K562 (cell line): Measurements from ENCODE around the gene AKR1C3. TPM values are rescaled to one million over a fixed set of nuclear protein-coding genes. Genes with fewer than 3 reads are reported as not detected.
"Not testable (repeated sequence)": the region's sequence is repeated elsewhere in the genome, so short reads cannot be mapped to it uniquely, and the experiment has no call there.

Experiments
- ATAC-seq: fragments of 200-7000 bp; cut with Tn5 transposase; 3 replicates; pipeline ENCODE4 v1.9.1; 2020; ENCODE audit warnings: moderate library complexity
- BruUV-seq: library from RNA; stranded (reverse); fragments of 400-500 nt; replicated peaks from 2 replicates; lab custom pipeline; 2021; lab: Mats Ljungman, UMichigan
- CTCF ChIA-PET: fragments of 300-600 bp; formaldehyde crosslinking; extraction: SDS; loops from one replicate; lab custom pipeline; 2021; ENCODE audit warnings: low intra/inter-chr PET ratio; lab: Yijun Ruan, JAX
- POLR2A ChIA-PET: fragments of 300-600, 350-650 bp; sonication (Branson Sonifier 250); formaldehyde crosslinking; extraction: SDS; loops from one replicate; lab custom pipeline; 2021; ENCODE audit warnings: antibody characterized with exemption, inconsistent platforms; lab: Yijun Ruan, JAX
- DNase-seq, 4 experiments: peaks; one replicate each; pipeline versions ENCODE4 v3.0.0 to v3.0.0-alpha.2; 2011 to 2018; ENCODE audit warnings: low spot score in 3 of 4, mixed read lengths in 3 of 4; ENCODE audit errors: extremely low read depth in 1 of 4
- FAIRE-seq: peaks from 2 replicates; lab custom pipeline; 2011; peaks lifted over from hg19 to GRCh38; lab: Jason Lieb, UNC
- H2AFZ ChIP-seq: 2 replicates; pipeline ENCODE4 v1.6.0; 2011; ENCODE audit warnings: low read depth, low read length, control low read depth, inconsistent platforms
- H3K27ac ChIP-seq: fragments of 200-600 bp; 3 replicates; pipeline ENCODE4 v1.8.0; 2011; ENCODE audit warnings: low read depth, mild to moderate bottlenecking, control low read depth, inconsistent platforms, low read length, moderate library complexity, mixed read lengths; ENCODE audit errors: extremely low read depth
- H3K27me3 ChIP-seq, 2 experiments: fragments of 300-600 bp in 1 of 2; 2 replicates in 1 of 2; 3 replicates in 1 of 2; pipeline versions ENCODE4 v1.6.0 to v1.8.0; 2011; ENCODE audit warnings: inconsistent platforms in 2 of 2, low read length in 2 of 2, mild to moderate bottlenecking in 1 of 2, mixed read lengths in 1 of 2, moderate library complexity in 1 of 2; ENCODE audit not compliant: control insufficient read depth in 2 of 2, insufficient read depth in 2 of 2
- H3K36me3 ChIP-seq: fragments of 300-600 bp; 3 replicates; pipeline ENCODE4 v1.8.0; 2011; ENCODE audit warnings: mild to moderate bottlenecking, low read length, inconsistent platforms; ENCODE audit not compliant: control insufficient read depth, insufficient read depth
- H3K4me1 ChIP-seq, 2 experiments: fragments of 200-600 bp in 1 of 2; replicated peaks in 1 of 2; 2 replicates in 1 of 2; 3 replicates in 1 of 2; pipeline versions ENCODE4 v1.5.1 to v1.8.0; 2011; ENCODE audit warnings: inconsistent platforms in 2 of 2, low read length in 2 of 2, mild to moderate bottlenecking in 1 of 2, mixed read lengths in 1 of 2, moderate library complexity in 1 of 2; ENCODE audit not compliant: control insufficient read depth in 2 of 2, insufficient read depth in 2 of 2
- H3K4me2 ChIP-seq: 2 replicates; pipeline ENCODE4 v1.6.1; 2011; ENCODE audit warnings: low read length, control low read depth, inconsistent platforms, mixed read lengths; ENCODE audit not compliant: insufficient read depth
- H3K4me3 ChIP-seq: fragments of 200-600 bp; sonication (generic), shearing (Covaris generic); 2 replicates; pipeline ENCODE4 v1.5.1; 2016; ENCODE audit warnings: control low read depth, inconsistent platforms
- H3K79me2 ChIP-seq: fragments of 200-600 bp; 3 replicates; pipeline ENCODE4 v1.8.0; 2011; ENCODE audit warnings: low read length, inconsistent platforms; ENCODE audit not compliant: control insufficient read depth, insufficient read depth
- H3K9ac ChIP-seq, 2 experiments: 2 replicates each; pipeline versions ENCODE4 v1.6.0 to v1.6.1; 2011; ENCODE audit warnings: low read depth in 2 of 2, low read length in 2 of 2, control low read depth in 1 of 2, inconsistent platforms in 1 of 2, mild to moderate bottlenecking in 1 of 2, mixed read lengths in 1 of 2; ENCODE audit not compliant: insufficient read depth in 1 of 2
- H3K9me1 ChIP-seq: one replicate; pipeline ENCODE4 v1.6.0; 2011; ENCODE audit warnings: inconsistent platforms, mild to moderate bottlenecking, low read length, moderate library complexity; ENCODE audit not compliant: control insufficient read depth, insufficient read depth
- H3K9me3 ChIP-seq: replicated peaks from 2 replicates; pipeline ENCODE4 v1.5.1; 2011; ENCODE audit warnings: low read depth, low read length, inconsistent platforms; ENCODE audit not compliant: control insufficient read depth, insufficient read depth
- H4K20me1 ChIP-seq: replicated peaks from 2 replicates; pipeline ENCODE4 v1.6.1; 2011; ENCODE audit warnings: low read length, inconsistent platforms, mixed read lengths; ENCODE audit not compliant: control insufficient read depth, insufficient read depth
- COPS2 ChIP-seq: fragments of 450-650 bp; conservative IDR thresholded peaks from 2 replicates; pipeline ENCODE4 v1.6.1; 2016; ENCODE audit warnings: mild to moderate bottlenecking, moderate library complexity
- HDAC6 ChIP-seq: IDR thresholded peaks from 2 replicates; pipeline ENCODE4 v1.6.1; 2012; ENCODE audit warnings: low read depth, mild to moderate bottlenecking, control low read depth, inconsistent platforms, low read length, moderate library complexity
- RBM39 ChIP-seq: fragments of 200-400 bp; formaldehyde crosslinking; optimal IDR thresholded peaks from 2 replicates; pipeline ENCODE3; 2018; ENCODE audit warnings: low read depth, low read length
- RUNX1 ChIP-seq: sonication (generic); IDR thresholded peaks from 2 replicates; pipeline ENCODE4 v1.6.1; 2016; ENCODE audit warnings: antibody characterized with exemption, low read depth
- ZNF217 ChIP-seq: sonication (generic); formaldehyde crosslinking; IDR thresholded peaks from 2 replicates; pipeline ENCODE4 v1.8.0; 2022; ENCODE audit warnings: mild to moderate bottlenecking, missing genetic modification reagents
- ZNF232 ChIP-seq: sonication (generic); formaldehyde crosslinking; IDR thresholded peaks from 2 replicates; pipeline ENCODE4 v1.8.0; 2022; ENCODE audit warnings: mild to moderate bottlenecking, missing genetic modification reagents
- ZNF551 ChIP-seq: fragments of 250-450 bp; sonication (Bioruptor Pico); IDR thresholded peaks from 2 replicates; pipeline ENCODE4 v1.5.0; 2021; ENCODE audit warnings: mild to moderate bottlenecking, moderate library complexity
- WGBS: fragments of 100-300 bp; shearing (Covaris generic); methylation state at CpG from one replicate; pipeline ENCODE4 v1.1.6; 2016; ENCODE audit warnings: low coverage, mixed read lengths; ENCODE audit not compliant: insufficient coverage; ENCODE audit errors: missing lambda C conversion rate; 5-methylcytosine and 5-hydroxymethylcytosine counted together
- in situ Hi-C: fragments of 300-500 bp; cut with MboI; formaldehyde crosslinking; loops from 4 replicates; pipeline ENCODE4 v1.15.0; 2018; ENCODE audit warnings: inconsistent platforms, mixed read lengths
- intact Hi-C: fragments of 100-400 bp; cut with micrococcal nuclease; formaldehyde crosslinking; loops from 2 replicates; pipeline ENCODE4 v1.14.2; 2022
- polyA plus RNA-seq, 8 experiments: library from polyadenylated mRNA; depleted of rRNA in 4 of 8; stranded (reverse) in 5 of 8; unstranded in 3 of 8; fragments of >200 nt; fragmentation: Nextera tagmentation in 2 of 8; fragmentation: Illumina TruSeq in 1 of 8; extraction: Ambion mirVana in 2 of 8; extraction: Trizol in 1 of 8; gene quantifications; 2 replicates each; pipeline versions ENCODE4 v1.2.1 to v1.2.3, GENCODE V29; 2011 to 2014; ENCODE audit warnings: inconsistent platforms in 1 of 8, missing spikeins in 1 of 8
- total RNA-seq, 7 experiments: library from RNA; depleted of rRNA in 6 of 7; stranded (reverse); fragments of >200 nt in 6 of 7; fragmentation: Illumina TruSeq in 2 of 7; extraction: Trizol in 2 of 7; gene quantifications; 2 replicates each; pipeline versions ENCODE4 v1.2.1 to v1.2.3, GENCODE V29; 2011 to 2021; ENCODE audit warnings: low replicate concordance in 1 of 7
- TF ChIP-seq, protein P1 (sequence below), 3 experiments: IDR thresholded peaks in 2 of 3; conservative IDR thresholded peaks in 1 of 3; 2 replicates each; pipeline ENCODE4 v1.5.1; 2011 to 2012; ENCODE audit warnings: low read length in 3 of 3, mild to moderate bottlenecking in 3 of 3, control low read depth in 2 of 3, improper control_type of control experiment in 1 of 3, inconsistent platforms in 1 of 3, low read depth in 1 of 3, mixed read lengths in 1 of 3, moderate library complexity in 1 of 3; ENCODE audit not compliant: insufficient read depth in 2 of 3
- TF ChIP-seq, protein P2 (sequence below): fragments of 450-650 bp; formaldehyde crosslinking; IDR thresholded peaks from 2 replicates; pipeline ENCODE4 v1.4.0; 2020; ENCODE audit warnings: mild to moderate bottlenecking, moderate library complexity

AKR1C3 gene
- total and polyA plus RNA-seq, 9 of the 15 experiments (the other 6 are each of a cell fraction or from before 2014, with no cell fraction given) = 4.6 to 20.4 (median 10.1) TPM

DNA sequence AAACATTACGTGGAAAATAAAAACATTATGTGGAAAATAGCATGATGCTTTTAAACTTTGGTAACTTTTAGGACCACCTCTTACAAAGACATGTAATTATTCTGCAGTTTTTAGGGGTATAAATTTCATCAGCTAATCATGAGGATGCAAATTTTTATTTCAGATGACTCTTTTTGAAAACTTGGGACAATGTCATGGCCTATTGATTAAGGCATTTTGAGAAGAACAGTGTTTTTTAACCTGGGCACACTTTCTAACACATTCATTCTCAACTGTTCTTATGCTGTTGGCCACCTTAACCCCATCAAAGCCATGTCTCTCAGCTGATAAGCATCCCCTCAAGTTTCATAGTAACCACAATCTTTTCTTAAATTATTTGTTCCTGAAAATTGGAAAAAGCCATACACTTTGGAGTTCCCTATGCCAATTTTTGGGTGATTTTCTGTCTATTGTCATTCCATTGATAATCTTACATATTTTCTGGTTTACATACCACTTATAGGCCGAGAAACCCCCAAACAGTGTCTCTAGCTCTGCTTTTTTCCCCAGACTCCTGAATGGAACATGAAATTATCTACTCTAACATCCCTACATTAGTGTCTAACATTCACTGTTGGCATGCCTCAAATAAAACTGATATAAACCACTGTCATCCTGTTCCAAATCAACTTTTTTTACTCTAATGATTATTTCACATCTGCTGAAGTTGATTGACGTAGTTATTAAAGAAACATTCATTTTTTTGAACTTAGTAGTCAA lies 14.6 kb downstream of the AKR1C3 start:
- intact Hi-C loops = no loop called here
- BruUV-seq = no TSS peak
- in situ Hi-C loops = no loop called here
- Histone ChIP-seq H3K79me2 (no peaks in the 10 kb centered on the region), H3K9me1 (no peaks in the 10 kb centered on the region), H3K27me3 (no peaks in the 10 kb centered on the region), H4K20me1 (no peaks in the 10 kb centered on the region), H3K36me3 (no peaks in the 10 kb centered on the region), H2AFZ (no peak overlapping the region), H3K4me3 (no peak overlapping the region), H3K9ac (no peak overlapping the region), H3K4me1 (no peaks in the 10 kb centered on the region), H3K4me2 (no peak overlapping the region), H3K27ac (no peak overlapping the region), H3K9me3 (0 out of 2 replicates have a peak, but pooled peaks cover 2% of the 10 kb centered on the region)
- DNase-seq = no peak
- 13% methylated on average over 3 of the region's 3 CpGs for WGBS
- no peak for ATAC-seq
- TF ChIP-seq COPS2 (no peak), RUNX1 (no peak), ZNF551 (CRISPR knock-in tag) (no peak), ZNF217 (CRISPR knock-in tag) (no peak), ZNF232 (CRISPR knock-in tag) (no peak), HDAC6 (no peak), RBM39 (no peak)
- TF ChIP-seq, protein P1, sequence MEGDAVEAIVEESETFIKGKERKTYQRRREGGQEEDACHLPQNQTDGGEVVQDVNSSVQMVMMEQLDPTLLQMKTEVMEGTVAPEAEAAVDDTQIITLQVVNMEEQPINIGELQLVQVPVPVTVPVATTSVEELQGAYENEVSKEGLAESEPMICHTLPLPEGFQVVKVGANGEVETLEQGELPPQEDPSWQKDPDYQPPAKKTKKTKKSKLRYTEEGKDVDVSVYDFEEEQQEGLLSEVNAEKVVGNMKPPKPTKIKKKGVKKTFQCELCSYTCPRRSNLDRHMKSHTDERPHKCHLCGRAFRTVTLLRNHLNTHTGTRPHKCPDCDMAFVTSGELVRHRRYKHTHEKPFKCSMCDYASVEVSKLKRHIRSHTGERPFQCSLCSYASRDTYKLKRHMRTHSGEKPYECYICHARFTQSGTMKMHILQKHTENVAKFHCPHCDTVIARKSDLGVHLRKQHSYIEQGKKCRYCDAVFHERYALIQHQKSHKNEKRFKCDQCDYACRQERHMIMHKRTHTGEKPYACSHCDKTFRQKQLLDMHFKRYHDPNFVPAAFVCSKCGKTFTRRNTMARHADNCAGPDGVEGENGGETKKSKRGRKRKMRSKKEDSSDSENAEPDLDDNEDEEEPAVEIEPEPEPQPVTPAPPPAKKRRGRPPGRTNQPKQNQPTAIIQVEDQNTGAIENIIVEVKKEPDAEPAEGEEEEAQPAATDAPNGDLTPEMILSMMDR (IDR thresholded peaks at IDR 0.05 in 2 of 3, conservative IDR thresholded peaks at IDR 0.05 in 1 of 3; ENCODE audit: insufficient read depth in 2 of 3, low read depth in 1 of 3, low read length in 3 of 3) = no peak
- TF ChIP-seq, protein P2, sequence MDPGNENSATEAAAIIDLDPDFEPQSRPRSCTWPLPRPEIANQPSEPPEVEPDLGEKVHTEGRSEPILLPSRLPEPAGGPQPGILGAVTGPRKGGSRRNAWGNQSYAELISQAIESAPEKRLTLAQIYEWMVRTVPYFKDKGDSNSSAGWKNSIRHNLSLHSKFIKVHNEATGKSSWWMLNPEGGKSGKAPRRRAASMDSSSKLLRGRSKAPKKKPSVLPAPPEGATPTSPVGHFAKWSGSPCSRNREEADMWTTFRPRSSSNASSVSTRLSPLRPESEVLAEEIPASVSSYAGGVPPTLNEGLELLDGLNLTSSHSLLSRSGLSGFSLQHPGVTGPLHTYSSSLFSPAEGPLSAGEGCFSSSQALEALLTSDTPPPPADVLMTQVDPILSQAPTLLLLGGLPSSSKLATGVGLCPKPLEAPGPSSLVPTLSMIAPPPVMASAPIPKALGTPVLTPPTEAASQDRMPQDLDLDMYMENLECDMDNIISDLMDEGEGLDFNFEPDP = no peak
- ChIA-PET CTCF (no interaction called here), POLR2A (no interaction called here)
- no peak for FAIRE-seq

DNA sequence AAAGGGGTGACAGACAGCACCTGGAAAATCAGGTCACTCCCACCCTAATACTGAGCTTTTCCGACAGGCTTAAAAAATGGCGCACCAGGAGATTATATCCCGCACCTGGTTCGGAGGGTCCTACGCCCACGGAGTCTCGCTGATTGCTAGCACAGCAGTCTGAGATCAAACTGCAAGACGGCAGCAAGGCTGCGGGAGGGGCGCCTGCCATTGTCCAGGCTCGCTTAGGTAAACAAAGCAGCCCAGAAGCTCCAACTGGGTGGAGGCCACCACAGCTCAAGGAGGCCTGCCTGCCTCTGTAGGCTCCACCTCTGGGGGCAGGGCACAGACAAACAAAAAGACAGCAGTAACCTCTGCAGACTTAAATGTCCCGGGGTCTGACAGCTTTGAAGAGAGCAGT lies 15.6 kb downstream of the AKR1C3 start:
- in situ Hi-C loops, POLR2A ChIA-PET, H3K79me2 ChIP-seq, H2AFZ ChIP-seq, H3K27ac ChIP-seq, CTCF ChIA-PET, H3K4me2 ChIP-seq, H3K9ac ChIP-seq, H4K20me1 ChIP-seq, H3K9me1 ChIP-seq, H3K36me3 ChIP-seq, H3K9me3 ChIP-seq, BruUV-seq, H3K4me1 ChIP-seq, intact Hi-C loops, ATAC-seq, H3K27me3 ChIP-seq, H3K4me3 ChIP-seq, FAIRE-seq, DNase-seq: not testable (repeated sequence)
- WGBS = 31% methylated on average over 5 of the region's 12 CpGs
